ENCODE results near the gene CDKN1B. TPM values are rescaled to one million over a fixed set of nuclear protein-coding genes. Genes with fewer than 3 reads are reported as not detected.
A peak's percentile ranks its signal among the peaks of the same experiment; 100 is the strongest.

Gene CDKN1B
- total and polyA plus RNA-seq, 2 of the 13 experiments (the other 11 are each of a cell fraction or from before 2014, with no cell fraction given): 20.1 to 37.2 TPM

DNA sequence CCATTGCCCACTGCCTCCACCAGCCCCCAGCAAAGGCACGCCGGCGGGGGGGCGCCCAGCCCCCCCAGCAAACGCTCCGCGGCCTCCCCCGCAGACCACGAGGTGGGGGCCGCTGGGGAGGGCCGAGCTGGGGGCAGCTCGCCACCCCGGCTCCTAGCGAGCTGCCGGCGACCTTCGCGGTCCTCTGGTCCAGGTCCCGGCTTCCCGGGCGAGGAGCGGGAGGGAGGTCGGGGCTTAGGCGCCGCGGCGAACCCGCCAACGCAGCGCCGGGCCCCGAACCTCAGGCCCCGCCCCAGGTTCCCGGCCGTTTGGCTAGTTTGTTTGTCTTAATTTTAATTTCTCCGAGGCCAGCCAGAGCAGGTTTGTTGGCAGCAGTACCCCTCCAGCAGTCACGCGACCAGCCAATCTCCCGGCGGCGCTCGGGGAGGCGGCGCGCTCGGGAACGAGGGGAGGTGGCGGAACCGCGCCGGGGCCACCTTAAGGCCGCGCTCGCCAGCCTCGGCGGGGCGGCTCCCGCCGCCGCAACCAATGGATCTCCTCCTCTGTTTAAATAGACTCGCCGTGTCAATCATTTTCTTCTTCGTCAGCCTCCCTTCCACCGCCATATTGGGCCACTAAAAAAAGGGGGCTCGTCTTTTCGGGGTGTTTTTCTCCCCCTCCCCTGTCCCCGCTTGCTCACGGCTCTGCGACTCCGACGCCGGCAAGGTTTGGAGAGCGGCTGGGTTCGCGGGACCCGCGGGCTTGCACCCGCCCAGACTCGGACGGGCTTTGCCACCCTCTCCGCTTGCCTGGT lies at the start of gene CDKN1B (continued):
- no peak for TF ChIP-seq SNAI1 (CRISPR knock-in tag; IDR thresholded peaks at IDR 0.05; ENCODE audit: borderline replicate concordance)
- peak; percentile 64 for TF ChIP-seq TAF1 (CRISPR knock-in tag; IDR thresholded peaks at IDR 0.05)
- peak; percentile 91 for TF ChIP-seq ELF4 (CRISPR knock-in tag; IDR thresholded peaks at IDR 0.05; ENCODE audit: borderline replicate concordance)
- TF ChIP-seq, protein P1, sequence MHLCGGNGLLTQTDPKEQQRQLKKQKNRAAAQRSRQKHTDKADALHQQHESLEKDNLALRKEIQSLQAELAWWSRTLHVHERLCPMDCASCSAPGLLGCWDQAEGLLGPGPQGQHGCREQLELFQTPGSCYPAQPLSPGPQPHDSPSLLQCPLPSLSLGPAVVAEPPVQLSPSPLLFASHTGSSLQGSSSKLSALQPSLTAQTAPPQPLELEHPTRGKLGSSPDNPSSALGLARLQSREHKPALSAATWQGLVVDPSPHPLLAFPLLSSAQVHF (CRISPR knock-in tag; IDR thresholded peaks at IDR 0.05): no peak
- peak; percentile 45; the same call in 1 of the 2 replicates for TF ChIP-seq NRL (CRISPR knock-in tag; IDR thresholded peaks at IDR 0.05; ENCODE audit: borderline replicate concordance)
- TF ChIP-seq ZNF30 (CRISPR knock-in tag; IDR thresholded peaks at IDR 0.05): 0 out of 2 replicates have a peak, but pooled peaks have one; percentile 73
- no peak for TF ChIP-seq ZNF644 (CRISPR knock-in tag; IDR thresholded peaks at IDR 0.05; ENCODE audit: low read depth)
- TF ChIP-seq TEAD3 (CRISPR knock-in tag; optimal IDR thresholded peaks at IDR 0.05; ENCODE audit: borderline replicate concordance): peak; percentile 26
- TF ChIP-seq HOXA3 (CRISPR knock-in tag; IDR thresholded peaks at IDR 0.05): peak; percentile 75
- TF ChIP-seq ELF3 (CRISPR knock-in tag; IDR thresholded peaks at IDR 0.05): no peak
- TF ChIP-seq ZNF75D (CRISPR knock-in tag; IDR thresholded peaks at IDR 0.05; ENCODE audit: borderline replicate concordance): no peak
- TF ChIP-seq ZNF891 (CRISPR knock-in tag; IDR thresholded peaks at IDR 0.05): peak; percentile 18; the same call in 1 of the 2 replicates
- TF ChIP-seq GATAD2A (CRISPR knock-in tag; IDR thresholded peaks at IDR 0.05): peak; percentile 29; the same call in 1 of the 2 replicates
- peak; percentile 4; the same call in 1 of the 2 replicates for TF ChIP-seq GZF1 (CRISPR knock-in tag; IDR thresholded peaks at IDR 0.05)
- TF ChIP-seq MED1 (CRISPR knock-in tag; IDR thresholded peaks at IDR 0.05): peak; percentile 67
- TF ChIP-seq, protein P2, sequence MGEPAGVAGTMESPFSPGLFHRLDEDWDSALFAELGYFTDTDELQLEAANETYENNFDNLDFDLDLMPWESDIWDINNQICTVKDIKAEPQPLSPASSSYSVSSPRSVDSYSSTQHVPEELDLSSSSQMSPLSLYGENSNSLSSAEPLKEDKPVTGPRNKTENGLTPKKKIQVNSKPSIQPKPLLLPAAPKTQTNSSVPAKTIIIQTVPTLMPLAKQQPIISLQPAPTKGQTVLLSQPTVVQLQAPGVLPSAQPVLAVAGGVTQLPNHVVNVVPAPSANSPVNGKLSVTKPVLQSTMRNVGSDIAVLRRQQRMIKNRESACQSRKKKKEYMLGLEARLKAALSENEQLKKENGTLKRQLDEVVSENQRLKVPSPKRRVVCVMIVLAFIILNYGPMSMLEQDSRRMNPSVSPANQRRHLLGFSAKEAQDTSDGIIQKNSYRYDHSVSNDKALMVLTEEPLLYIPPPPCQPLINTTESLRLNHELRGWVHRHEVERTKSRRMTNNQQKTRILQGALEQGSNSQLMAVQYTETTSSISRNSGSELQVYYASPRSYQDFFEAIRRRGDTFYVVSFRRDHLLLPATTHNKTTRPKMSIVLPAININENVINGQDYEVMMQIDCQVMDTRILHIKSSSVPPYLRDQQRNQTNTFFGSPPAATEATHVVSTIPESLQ (CRISPR knock-in tag; conservative IDR thresholded peaks at IDR 0.05): no peak
- peak; percentile 80 for TF ChIP-seq POLR2AphosphoS5 (IDR thresholded peaks at IDR 0.05; ENCODE audit: low read depth, low read length)
- peak; percentile 1; the same call in 1 of the 2 replicates for TF ChIP-seq REL (CRISPR knock-in tag; conservative IDR thresholded peaks at IDR 0.05)
- TF ChIP-seq, protein P3, sequence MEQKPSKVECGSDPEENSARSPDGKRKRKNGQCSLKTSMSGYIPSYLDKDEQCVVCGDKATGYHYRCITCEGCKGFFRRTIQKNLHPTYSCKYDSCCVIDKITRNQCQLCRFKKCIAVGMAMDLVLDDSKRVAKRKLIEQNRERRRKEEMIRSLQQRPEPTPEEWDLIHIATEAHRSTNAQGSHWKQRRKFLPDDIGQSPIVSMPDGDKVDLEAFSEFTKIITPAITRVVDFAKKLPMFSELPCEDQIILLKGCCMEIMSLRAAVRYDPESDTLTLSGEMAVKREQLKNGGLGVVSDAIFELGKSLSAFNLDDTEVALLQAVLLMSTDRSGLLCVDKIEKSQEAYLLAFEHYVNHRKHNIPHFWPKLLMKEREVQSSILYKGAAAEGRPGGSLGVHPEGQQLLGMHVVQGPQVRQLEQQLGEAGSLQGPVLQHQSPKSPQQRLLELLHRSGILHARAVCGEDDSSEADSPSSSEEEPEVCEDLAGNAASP (CRISPR knock-in tag; IDR thresholded peaks at IDR 0.05; ENCODE audit: borderline replicate concordance): peak; percentile 22; the same call in 1 of the 2 replicates
- no peak; the same call in 1 of the 2 replicates for TF ChIP-seq NR2C2 (CRISPR knock-in tag; IDR thresholded peaks at IDR 0.05; ENCODE audit: borderline replicate concordance)
- no peak for TF ChIP-seq ZSCAN22 (CRISPR knock-in tag; IDR thresholded peaks at IDR 0.05)
- TF ChIP-seq, protein P4, sequence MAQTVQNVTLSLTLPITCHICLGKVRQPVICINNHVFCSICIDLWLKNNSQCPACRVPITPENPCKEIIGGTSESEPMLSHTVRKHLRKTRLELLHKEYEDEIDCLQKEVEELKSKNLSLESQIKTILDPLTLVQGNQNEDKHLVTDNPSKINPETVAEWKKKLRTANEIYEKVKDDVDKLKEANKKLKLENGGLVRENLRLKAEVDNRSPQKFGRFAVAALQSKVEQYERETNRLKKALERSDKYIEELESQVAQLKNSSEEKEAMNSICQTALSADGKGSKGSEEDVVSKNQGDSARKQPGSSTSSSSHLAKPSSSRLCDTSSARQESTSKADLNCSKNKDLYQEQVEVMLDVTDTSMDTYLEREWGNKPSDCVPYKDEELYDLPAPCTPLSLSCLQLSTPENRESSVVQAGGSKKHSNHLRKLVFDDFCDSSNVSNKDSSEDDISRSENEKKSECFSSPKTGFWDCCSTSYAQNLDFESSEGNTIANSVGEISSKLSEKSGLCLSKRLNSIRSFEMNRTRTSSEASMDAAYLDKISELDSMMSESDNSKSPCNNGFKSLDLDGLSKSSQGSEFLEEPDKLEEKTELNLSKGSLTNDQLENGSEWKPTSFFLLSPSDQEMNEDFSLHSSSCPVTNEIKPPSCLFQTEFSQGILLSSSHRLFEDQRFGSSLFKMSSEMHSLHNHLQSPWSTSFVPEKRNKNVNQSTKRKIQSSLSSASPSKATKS (CRISPR knock-in tag; IDR thresholded peaks at IDR 0.05): no peak
- peak; percentile 83; the same call in 1 of the 2 replicates for TF ChIP-seq ZNF747 (CRISPR knock-in tag; IDR thresholded peaks at IDR 0.05; ENCODE audit: borderline replicate concordance)
